GM20000 (cell line): ENCODE results near the gene HRNR.
"Not testable (repeated sequence)": the region's sequence is repeated elsewhere in the genome, so short reads cannot be mapped to it uniquely, and the experiment has no call there.

ENCODE experiments used
- DNase-seq: peaks from one replicate; pipeline ENCODE4 v3.0.0; 2012; ENCODE audit warnings: low spot score
- TF ChIP-seq, protein P1 (sequence below): IDR thresholded peaks from 2 replicates; pipeline ENCODE4 v1.5.1; 2012; ENCODE audit warnings: mild to moderate bottlenecking, control low read depth; ENCODE audit errors: extremely low read depth, missing control alignments

HRNR gene

GRCh38 chr1:152227310-152227928 is 3.4 kb upstream of the HRNR start:
- DNase-seq = no peak
- TF ChIP-seq, protein P1, sequence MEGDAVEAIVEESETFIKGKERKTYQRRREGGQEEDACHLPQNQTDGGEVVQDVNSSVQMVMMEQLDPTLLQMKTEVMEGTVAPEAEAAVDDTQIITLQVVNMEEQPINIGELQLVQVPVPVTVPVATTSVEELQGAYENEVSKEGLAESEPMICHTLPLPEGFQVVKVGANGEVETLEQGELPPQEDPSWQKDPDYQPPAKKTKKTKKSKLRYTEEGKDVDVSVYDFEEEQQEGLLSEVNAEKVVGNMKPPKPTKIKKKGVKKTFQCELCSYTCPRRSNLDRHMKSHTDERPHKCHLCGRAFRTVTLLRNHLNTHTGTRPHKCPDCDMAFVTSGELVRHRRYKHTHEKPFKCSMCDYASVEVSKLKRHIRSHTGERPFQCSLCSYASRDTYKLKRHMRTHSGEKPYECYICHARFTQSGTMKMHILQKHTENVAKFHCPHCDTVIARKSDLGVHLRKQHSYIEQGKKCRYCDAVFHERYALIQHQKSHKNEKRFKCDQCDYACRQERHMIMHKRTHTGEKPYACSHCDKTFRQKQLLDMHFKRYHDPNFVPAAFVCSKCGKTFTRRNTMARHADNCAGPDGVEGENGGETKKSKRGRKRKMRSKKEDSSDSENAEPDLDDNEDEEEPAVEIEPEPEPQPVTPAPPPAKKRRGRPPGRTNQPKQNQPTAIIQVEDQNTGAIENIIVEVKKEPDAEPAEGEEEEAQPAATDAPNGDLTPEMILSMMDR = no peak

GRCh38 chr1:152225678-152226077 is 1.7 kb upstream of the HRNR start:
- no peak for DNase-seq
- TF ChIP-seq, protein P1 = no peak

DNA sequence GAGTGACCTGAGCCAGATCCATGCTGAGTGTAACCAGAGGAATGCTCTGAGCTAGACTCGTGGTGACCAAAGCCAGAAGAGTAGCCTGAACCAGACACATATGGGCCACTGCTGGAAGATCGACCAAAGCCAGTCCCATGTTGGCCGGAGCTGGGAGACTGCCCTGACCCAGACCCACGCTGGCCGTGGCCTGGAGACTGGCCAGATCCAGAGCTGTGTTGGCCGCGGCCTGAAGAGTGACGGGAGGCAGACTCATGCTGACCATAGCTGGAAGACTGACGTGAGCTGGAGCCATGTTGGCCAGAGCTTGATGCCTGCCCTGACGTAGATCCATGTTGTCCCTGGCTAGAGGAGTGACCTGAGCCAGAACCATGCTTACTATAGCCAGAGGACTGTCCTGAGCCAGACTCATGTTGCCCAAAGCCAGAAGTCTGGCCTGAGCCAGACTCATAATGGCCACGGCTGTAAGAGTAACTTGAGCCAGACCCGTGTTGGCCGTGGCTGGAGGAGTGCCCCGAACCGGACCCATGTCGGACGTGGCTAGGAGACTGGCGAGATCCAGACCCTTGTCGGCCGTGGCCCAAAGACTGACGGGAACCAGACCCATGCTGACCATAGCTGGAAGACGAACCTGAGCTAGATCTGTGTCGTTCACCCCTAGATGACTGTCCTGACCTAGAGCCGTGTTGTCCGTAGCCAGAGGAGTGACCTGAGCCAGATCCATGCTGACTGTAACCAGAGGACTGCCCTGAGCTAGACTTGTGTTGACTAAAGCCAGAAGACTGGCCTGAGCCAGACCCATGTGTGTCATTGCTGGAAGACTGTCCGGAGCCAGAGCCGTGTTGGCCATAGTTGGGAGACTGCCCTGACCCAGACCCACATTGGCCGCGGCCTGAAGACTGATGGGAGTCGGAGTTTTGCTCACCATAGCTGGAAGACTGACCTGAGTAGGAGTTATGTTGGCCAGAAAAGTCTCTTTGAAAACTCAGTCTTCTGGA is 3.5 kb downstream of the HRNR start:
- no peak for DNase-seq
- TF ChIP-seq, protein P1 = no peak

DNA sequence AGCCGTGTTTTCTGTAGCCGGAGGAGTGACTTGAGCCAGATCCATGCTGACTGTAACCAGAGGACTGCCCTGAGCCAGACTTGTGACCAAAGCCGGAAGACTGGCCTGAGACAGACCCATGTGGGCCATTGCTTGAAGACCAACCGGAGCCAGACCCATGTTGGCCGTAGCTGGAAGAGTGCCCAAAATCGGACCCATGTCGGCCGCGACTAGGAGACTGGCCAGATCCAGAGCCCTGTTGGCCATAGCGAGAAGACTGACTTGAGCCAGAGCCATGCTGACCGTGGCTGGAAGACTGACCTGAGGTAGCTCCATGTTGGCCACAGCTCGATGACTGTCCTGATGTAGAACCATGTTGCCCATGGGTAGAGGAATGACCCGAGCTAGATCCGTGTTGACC is 4.6 kb downstream of the HRNR start:
- not testable (repeated sequence) for DNase-seq

DNA sequence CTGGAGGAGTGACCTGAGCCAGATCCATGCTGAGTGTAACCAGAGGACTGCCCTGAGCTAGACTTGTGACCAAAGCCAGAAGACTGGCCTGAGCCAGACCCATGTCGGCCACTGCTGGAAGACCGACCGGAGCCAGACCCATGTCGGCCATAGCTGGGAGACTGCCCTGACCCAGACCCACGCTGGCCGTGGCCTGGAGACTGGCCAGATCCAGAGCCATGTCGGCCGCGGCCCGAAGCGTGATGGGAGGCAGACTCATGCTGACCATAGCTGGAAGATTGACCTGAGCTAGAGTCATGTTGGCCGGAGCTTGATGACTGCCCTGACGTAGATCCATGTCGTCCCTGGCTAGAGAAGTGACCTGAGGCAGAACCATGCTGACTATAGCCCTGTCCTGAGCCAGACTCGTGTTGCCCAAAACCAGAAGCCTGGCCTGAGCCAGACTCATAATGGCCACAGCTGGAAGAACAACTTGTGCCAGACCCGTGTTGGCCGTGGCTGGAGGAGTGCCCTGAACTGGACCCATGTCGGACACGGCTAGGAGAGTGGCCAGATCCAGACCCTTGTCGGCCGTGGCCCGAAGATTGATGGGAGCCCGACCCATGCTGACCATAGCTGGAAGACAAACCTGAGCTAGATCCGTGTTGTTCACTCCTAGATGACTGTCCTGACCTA is 5.1 kb downstream of the HRNR start:
- TF ChIP-seq, protein P1 = no peak

DNA sequence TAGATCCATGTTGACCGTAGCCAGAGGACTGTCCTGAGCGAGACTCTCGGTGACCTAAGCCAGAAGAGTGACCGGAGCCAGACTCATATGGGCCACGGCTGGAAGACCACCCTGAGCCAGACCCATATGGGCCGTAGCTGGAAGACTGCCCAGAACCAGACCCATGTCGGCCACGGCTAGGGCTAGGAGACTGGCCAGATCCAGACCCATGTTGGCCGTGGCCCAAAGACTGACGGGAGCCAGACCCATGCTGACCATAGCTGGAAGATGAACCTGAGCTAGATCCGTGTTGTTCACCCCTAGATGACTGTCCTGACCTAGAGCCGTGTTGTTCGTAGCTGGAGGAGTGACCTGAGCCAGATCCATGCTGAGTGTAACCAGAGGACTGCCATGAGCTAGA is 8.4 kb downstream of the HRNR start:
- DNase-seq = not testable (repeated sequence)

More for the DNA sequence above, 5.1 kb downstream of the HRNR start:
- no peak for DNase-seq

GRCh38 chr1:152214911-152215310 is 9.1 kb downstream of the HRNR start:
- DNase-seq = not testable (repeated sequence)

DNA sequence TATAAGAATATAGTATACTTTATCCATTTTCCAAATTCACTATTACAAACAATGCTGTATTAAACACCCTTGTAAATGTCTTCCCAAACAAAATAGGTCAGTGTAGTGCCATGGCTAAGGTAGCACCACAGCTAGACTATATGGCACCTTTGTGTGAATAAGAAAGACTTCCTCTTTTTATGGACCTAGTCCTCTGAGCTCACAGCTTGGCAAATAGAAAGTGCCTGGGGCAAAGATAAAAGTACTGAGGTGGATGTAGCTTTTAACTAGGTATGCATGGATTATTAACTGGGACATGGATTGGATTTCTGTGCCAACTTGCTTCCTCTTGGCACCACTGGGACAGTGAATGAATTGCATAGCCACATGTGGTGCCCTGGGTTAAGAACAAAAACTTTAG is 25.0 kb downstream of the HRNR start:
- TF ChIP-seq, protein P1 = no peak
- no peak for DNase-seq
